ENCODE measurements around the gene RNPEP. TPM values are rescaled to one million over a fixed set of nuclear protein-coding genes. Genes with fewer than 3 reads are reported as not detected.

The RNPEP gene
- total RNA-seq, 1 donor = 74.2 TPM

GRCh38 chr1:202046227-202046626 lies 63.8 kb downstream of the RNPEP start:
- Histone ChIP-seq H4K20me1 (ENCODE audit: insufficient read depth, low read length) (no peaks in the 10 kb centered on the region), H3K4me3 (ENCODE audit: insufficient read depth, low read length) (no peak overlapping the region), H3K27ac (ENCODE audit: low read depth, low read length) (no peak overlapping the region), H3K4me1 (ENCODE audit: insufficient read depth, low read length) (no peaks in the 10 kb centered on the region), H3K27me3 (ENCODE audit: insufficient read depth, low read length) (no peaks in the 10 kb centered on the region), H3K9me3 (ENCODE audit: low read depth, low read length) (no peaks in the 10 kb centered on the region), H3K36me3 (ENCODE audit: insufficient read depth, low read length) (no peaks in the 10 kb centered on the region), H3K79me2 (ENCODE audit: insufficient read depth, low read length) (no peaks in the 10 kb centered on the region), H2AFZ (ENCODE audit: low read length) (no peak overlapping the region), H3K4me2 (ENCODE audit: insufficient read depth, low read length) (no peak overlapping the region)
- no peak for TF ChIP-seq CTCF (IDR thresholded peaks at IDR 0.05; ENCODE audit: extremely low read depth, low read depth, low read length)
- DNase-seq (ENCODE audit: insufficient read length, low spot score, missing footprints) = peak; percentile 68

GRCh38 chr1:202046748-202047708 lies 64.6 kb downstream of the RNPEP start:
- no peak overlapping the region for H3K4me2 ChIP-seq (ENCODE audit: insufficient read depth, low read length)
- no peak overlapping the region for H3K27ac ChIP-seq (ENCODE audit: low read depth, low read length)
- H4K20me1 ChIP-seq (ENCODE audit: insufficient read depth, low read length) = no peaks in the 10 kb centered on the region
- no peaks in the 10 kb centered on the region for H3K4me1 ChIP-seq (ENCODE audit: insufficient read depth, low read length)
- H3K9me3 ChIP-seq (ENCODE audit: low read depth, low read length) = no peaks in the 10 kb centered on the region
- no peak overlapping the region for H3K4me3 ChIP-seq (ENCODE audit: insufficient read depth, low read length)
- no peaks in the 10 kb centered on the region for H3K79me2 ChIP-seq (ENCODE audit: insufficient read depth, low read length)
- no peak for TF ChIP-seq CTCF (IDR thresholded peaks at IDR 0.05; ENCODE audit: extremely low read depth, low read depth, low read length)
- peak; percentile 64 for DNase-seq (ENCODE audit: insufficient read length, low spot score, missing footprints)
- no peak overlapping the region for H2AFZ ChIP-seq (ENCODE audit: low read length)
- H3K27me3 ChIP-seq (ENCODE audit: insufficient read depth, low read length) = no peaks in the 10 kb centered on the region
- no peaks in the 10 kb centered on the region for H3K36me3 ChIP-seq (ENCODE audit: insufficient read depth, low read length)

GRCh38 chr1:202047977-202048376 lies 65.5 kb downstream of the RNPEP start:
- Histone ChIP-seq H2AFZ (ENCODE audit: low read length) (no peak overlapping the region), H3K4me3 (ENCODE audit: insufficient read depth, low read length) (no peak overlapping the region), H3K4me1 (ENCODE audit: insufficient read depth, low read length) (no peaks in the 10 kb centered on the region), H3K27ac (ENCODE audit: low read depth, low read length) (no peak overlapping the region), H3K9me3 (ENCODE audit: low read depth, low read length) (no peaks in the 10 kb centered on the region), H3K79me2 (ENCODE audit: insufficient read depth, low read length) (no peaks in the 10 kb centered on the region), H4K20me1 (ENCODE audit: insufficient read depth, low read length) (no peaks in the 10 kb centered on the region), H3K4me2 (ENCODE audit: insufficient read depth, low read length) (no peak overlapping the region), H3K36me3 (ENCODE audit: insufficient read depth, low read length) (no peaks in the 10 kb centered on the region), H3K27me3 (ENCODE audit: insufficient read depth, low read length) (no peaks in the 10 kb centered on the region)
- no peak for DNase-seq (ENCODE audit: insufficient read length, low spot score, missing footprints)
- no peak for TF ChIP-seq CTCF (IDR thresholded peaks at IDR 0.05; ENCODE audit: extremely low read depth, low read depth, low read length)

- H3K27me3 ChIP-seq (ENCODE audit: insufficient read depth, low read length) = no peaks in the 10 kb centered on the region
- no peaks in the 10 kb centered on the region for H3K4me1 ChIP-seq (ENCODE audit: insufficient read depth, low read length)
- H3K9me3 ChIP-seq (ENCODE audit: low read depth, low read length) = no peaks in the 10 kb centered on the region
- no peak for DNase-seq (ENCODE audit: insufficient read length, low spot score, missing footprints)
- no peaks in the 10 kb centered on the region for H3K36me3 ChIP-seq (ENCODE audit: insufficient read depth, low read length)
- H3K4me3 ChIP-seq (ENCODE audit: insufficient read depth, low read length) = no peak overlapping the region
- no peaks in the 10 kb centered on the region for H3K79me2 ChIP-seq (ENCODE audit: insufficient read depth, low read length)
- no peak overlapping the region for H3K4me2 ChIP-seq (ENCODE audit: insufficient read depth, low read length)
- no peaks in the 10 kb centered on the region for H4K20me1 ChIP-seq (ENCODE audit: insufficient read depth, low read length)
- no peak for TF ChIP-seq CTCF (IDR thresholded peaks at IDR 0.05; ENCODE audit: extremely low read depth, low read depth, low read length)
- no peak overlapping the region for H3K27ac ChIP-seq (ENCODE audit: low read depth, low read length)
- H2AFZ ChIP-seq (ENCODE audit: low read length) = no peak overlapping the region
Observed at GRCh38 chr1:202049129-202049528, 66.7 kb downstream of the RNPEP start.
